T-helper 2 cell treated with Interferon-gamma antibody and Interleukin-4, amounts not matched to agents 100 ng/mL and 5 ng/mL, for 36 hours (primary cell): ENCODE data around the gene AGT. TPM values are rescaled to one million over a fixed set of nuclear protein-coding genes. Genes with fewer than 3 reads are reported as not detected.
"Not testable (repeated sequence)": the region's sequence is repeated elsewhere in the genome, so short reads cannot be mapped to it uniquely, and the experiment has no call there.

Source experiments
- intact Hi-C: fragments of 100-400 bp; cut with micrococcal nuclease; formaldehyde crosslinking; loops from one replicate; pipeline ENCODE4 v1.15.1; 2023
- total RNA-seq: library from RNA; stranded (reverse); gene quantifications from 2 replicates; pipeline ENCODE4 v1.2.3, GENCODE V29; 2022

AGT gene
- total RNA-seq, 1 donor from 2014 or later: not detected

DNA sequence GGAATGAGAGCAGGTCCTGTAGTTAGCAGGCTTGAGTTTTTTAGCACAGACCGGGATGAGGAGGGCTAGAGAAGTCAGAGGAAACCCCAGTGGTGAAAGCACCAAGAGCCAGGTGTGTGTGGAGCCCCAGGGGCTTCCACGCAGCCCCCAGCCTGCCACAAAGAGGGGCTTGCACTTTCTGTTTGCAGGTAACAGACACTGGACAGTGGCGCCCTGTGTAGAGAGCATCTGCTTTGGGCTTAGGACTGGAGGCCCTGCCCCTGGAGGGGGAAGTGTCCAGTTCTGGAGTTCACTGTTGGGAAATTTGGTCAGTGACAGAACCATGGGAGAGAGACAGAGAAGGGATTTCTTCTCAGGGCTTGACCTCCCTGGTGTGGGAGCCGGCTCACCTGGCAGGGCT, 19.5 kb downstream of the AGT start:
- intact Hi-C loops: no loop called here

DNA sequence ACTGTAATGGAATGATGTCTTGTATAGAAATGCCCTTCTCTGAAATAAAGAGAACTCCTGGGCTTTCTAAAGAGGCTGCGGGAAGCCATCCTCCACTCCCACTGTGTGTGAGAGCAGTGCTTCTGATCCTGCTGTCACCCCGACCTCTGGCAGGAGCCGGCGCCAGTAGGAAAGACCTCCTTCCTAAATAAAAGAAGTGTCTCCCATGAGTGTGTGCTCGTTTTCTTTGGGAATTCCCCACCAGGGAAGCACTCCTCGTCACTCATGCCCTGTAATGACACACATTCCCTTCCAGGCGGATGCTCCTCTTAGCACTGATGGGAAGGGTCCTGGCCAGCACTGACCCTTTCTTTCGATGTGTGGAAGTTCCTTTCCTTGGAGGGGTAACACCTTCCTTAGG, 20.1 kb downstream of the AGT start:
- intact Hi-C loops: no loop called here

DNA sequence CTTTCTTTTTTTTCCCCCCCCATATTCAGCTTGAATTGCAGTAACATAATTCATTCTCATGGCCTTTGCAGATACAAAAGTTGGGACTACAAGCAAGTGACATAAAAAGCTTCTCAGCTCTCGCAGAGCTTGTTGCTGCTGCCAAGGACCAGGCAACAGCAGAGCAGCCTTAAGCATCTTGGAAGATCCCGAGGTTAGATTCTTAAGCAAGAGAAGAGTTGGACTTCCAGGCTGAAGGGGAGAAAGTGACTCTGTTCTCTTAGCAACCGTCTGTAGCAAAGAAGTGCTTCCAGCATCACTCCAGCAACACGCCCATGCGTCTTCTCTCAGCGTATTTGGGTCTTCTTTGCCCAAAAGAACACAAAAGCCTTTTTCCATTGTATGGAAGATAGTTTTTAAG, 20.7 kb downstream of the AGT start:
- intact Hi-C loops: no loop called here

DNA sequence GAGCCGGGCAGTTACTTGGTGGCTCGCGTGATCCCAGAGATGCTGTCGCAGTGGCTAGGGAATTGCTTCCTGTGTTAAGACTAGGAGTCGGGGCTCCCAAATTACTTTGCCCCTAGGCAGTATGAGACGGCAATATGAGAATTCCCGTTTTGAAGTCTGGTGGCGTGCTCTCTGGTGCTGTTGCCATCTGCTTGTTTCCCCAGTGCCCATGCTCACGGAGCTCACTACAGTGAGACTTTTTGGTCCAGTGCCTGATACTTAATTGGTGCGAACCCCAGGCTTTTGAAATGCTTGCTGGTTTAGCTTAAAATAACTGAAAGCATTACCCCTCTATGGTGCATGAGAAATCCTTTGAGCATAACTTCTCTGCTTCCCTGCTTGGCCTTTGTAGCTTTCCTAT, 22.3 kb downstream of the AGT start:
- intact Hi-C loops: no loop called here

DNA sequence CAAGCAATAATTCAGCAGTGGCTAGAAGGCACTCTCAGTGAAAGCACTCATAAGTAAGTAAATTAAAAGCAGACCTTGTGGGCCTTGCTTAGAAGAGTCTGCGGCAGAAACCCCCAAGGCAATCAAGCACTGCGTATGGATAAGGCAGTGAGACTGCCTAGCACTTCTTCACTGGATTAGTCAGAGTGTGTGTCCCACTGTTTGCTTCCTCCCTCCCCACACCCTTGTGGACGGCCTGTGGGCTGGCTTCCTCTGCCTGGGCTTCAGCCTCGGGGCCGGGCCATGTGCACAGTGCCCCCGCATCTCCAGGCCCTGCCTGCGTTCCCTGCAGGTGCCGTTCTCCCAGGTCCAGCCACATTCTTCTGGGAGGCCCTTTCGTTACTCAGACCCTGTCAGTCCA, 23.8 kb downstream of the AGT start:
- intact Hi-C loops: no loop called here

DNA sequence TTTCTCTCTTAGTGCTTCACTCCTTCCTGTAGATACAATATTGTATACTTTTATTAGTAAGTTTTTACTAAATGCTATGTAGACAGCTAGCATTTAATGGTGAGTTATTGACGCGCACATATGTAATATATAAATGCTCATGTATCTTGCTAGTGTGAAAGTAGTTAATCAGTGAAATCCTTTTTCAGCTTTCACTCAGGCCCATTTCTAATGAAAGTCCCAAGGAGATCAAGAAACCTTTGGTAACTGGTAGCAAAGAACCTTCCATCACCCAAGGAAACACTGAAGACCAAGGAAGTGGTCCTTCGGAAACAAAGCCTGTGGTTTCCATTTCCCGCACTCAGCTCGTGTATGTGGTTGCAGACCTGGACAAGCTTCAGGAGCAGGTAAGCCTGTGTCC, 27.2 kb downstream of the AGT start:
- intact Hi-C loops: no loop called here

DNA sequence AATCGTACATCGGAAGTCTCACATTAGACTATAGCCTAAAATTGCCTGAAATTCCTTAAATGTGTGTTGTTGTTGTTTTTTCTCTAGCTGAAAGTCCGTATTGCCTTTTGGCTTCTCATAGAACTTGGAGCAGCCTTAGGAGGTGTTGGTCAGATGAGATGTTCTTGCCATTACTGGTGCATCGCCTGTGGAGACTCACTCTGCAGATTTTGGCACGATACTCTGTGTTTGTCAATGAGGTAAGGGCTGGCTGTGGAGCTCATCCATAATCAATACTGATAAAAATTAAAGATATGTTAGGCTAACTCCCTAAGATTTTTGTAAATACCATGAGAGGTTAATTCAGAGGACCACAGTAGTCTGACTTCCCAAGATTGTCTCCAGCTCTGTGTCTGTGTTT, 28.9 kb downstream of the AGT start:
- intact Hi-C loops: no loop called here

DNA sequence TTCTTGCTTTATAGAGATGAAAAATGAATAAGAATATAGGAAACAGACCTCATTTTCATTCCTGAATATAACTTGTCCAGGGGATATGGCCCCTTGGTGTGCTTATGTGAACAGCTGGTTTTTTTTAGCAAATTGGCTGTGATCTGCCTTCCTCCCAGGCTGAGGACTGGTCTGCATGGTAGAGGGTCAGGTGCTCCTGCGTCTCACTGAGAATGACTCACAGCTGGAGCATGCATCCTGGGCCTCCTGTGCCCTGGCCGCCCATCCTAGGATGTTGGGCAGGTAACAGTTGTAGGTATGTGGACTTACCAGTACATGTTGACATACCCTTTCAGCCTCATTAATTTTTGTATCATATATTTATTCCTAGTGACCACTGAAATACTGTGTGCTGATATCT, 29.8 kb downstream of the AGT start:
- intact Hi-C loops: no loop called here

DNA sequence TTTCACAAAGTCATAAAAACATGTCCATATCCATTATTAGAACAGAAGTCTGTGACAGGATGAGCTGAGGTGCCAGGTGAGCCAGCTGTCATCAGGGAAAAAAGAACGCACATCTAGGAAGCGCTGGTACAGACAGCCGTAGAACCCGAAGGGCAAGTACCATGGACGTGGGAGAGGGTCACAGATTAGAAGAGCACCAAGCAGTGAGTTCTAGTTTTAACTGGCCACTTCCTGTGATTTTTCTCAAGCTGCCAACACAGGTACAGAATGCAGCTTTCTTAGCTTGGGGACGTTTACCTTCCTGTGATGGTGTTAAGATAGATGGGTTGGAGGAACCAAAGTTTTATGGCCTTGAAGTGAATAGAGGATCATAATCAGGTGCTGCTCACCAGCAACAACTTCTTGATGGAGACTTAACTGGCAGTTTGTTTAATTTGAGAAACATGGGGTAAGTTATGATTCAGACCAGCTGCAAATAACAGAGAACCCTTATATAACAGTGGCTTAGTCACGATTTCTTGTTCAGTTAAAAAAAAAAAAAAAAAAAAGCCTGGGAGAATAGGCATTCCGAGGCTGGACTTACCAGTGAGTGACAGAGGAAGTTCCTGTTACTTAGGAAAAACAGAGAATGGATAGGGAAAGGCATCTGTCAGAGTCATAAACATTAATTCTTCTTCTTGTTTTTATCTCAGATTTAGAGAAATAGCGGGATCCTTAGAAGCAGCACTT, 30.9 kb downstream of the AGT start:
- intact Hi-C loops: no loop called here

DNA sequence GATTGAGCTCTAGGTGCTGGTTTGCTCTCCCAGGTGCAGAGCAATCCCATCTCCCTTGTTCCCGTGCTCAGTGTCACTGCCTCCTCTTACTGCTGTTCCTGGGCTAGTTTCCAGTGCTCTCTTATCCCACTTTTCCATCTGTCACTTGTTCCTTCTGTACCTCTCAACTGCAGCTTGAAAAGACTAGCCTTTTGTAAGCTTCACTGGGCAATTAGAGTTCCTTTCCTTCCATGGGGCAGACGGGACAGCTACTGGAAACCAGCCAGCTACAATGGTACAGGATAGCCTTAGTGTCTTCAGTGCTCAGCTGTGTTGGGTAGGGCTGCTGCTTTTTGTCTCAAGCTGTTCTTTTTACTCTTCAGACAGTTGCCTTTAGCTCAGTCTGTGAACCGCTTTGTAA, 31.6 kb downstream of the AGT start:
- intact Hi-C loops: no loop called here

DNA sequence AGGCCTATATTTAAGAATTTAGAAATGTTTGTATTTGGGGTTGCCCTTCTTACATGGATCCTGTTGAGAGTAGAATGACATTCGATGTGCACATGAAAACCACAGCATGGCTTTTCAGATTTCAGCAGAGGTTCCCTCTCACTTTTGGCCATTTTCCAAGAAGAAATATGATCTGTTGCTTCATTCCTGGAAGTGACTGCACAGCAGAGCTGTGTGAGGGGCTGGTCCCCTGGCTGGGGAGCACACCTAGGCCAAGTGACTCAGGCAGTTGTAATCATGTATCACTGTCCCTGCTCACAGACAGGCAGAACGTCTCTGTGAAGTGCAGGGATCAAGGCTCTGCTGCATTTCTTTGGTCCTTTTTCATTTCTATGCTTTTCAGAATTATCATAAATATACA, 32.3 kb downstream of the AGT start:
- intact Hi-C loops: no loop called here

DNA sequence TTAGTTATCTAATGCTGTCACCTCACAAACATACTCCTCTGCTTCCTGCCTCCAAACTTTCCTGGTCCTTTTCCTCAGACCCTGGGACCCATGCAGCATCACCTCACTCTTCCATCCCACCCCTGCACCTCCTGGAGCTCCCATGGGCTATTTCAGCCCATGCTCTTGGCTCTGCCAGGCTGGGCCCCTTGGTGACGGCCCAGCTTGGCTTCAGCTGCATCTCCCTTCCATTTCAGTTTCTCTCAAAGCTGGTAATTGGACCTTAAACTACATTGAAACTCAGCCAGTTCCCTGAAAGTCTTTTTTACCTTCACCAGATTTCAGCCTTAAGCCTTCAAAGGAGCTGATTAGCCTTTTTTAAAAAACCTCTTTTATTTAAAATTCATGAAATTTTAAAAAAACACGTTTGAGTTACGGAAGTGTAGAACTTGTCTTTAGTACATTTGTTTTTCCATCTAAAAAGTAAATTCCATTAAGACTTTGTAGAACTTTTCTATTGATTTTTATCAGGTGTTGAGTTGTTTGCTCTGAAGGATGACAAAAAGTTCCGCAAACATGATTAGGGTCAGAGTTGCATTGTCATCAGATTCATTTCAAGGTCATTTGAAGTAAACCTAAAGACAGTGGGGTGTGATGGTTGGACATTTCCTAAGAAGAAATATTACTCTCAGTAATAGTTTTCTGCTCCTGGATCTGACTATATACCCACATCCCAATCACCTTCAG, 33.5 kb downstream of the AGT start:
- intact Hi-C loops: no loop called here

DNA sequence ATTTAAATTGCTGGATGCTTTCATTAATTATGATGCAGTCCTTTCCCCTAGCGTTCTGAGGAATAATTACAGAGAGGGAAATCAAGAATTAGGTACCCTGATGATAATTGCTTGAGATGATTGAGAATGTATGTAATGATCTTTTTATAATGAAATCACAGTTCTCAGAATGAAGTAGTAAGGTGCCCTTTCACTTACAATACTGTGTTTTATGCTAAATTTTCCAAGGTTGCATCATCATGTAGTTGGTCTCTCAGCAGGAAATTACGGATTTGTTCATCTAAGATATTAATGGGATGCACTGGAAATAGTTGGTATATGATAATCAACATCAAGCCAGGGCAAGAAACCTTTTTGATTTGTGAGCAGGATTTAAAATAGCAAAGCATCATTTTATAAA, 34.1 kb downstream of the AGT start:
- intact Hi-C loops: no loop called here

DNA sequence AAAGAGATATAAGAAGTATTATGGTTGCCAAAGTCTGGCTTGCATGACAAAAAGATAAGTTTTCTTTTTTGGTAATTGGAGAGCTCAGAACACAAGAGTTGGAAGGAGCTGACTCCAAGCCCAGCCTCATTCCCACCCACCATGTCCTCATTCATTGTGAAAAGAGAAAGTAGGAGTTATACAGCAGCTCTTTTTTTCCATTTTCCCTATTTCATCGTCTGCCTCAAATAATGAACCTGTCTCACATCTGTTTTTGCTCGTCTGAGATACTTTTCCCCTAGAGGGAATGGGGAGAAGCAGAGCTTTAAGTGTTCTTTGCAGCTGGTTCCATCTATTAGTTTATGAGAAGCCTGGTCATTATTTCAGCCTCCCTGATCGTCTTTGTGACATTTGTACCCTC, 34.7 kb downstream of the AGT start:
- intact Hi-C loops: no loop called here

DNA sequence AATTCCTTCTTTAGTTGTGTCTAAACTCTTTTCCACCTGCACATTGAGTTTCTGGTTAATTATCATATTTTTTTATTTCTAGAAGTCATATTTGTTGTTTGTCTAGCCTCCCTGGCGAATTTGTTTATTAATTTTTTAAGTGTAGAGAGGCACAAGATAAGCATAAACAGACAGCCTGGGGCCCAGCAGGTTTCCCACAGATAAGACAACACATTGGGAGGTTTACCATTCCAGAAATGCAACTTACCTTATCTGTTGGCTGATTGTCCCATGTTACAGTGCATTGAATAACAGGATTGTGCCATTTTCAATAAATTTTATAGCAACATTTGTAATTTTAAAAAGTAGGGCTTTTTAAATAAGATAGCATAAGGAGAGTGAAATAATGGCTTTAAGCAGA, 36.7 kb downstream of the AGT start:
- intact Hi-C loops: no loop called here

DNA sequence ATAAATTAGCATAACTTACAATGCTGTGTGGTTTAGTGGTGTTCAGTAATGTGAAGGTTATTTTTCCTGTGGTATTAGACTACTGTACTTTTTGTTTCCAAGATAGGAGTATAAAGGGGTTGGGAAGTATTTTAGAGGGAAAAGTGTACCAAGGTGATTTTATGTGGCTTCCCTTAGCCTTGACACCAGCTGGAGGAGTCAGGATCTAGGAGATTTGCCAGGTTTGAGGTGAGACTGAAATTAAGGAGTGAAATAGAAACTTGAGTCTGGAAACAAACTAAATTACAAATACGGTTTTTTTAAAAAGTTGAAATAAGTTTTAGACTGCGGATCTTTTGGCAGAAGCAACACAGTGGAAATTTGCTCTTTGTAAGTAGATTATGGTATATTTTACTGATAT, 39.3 kb downstream of the AGT start:
- intact Hi-C loops: no loop called here

DNA sequence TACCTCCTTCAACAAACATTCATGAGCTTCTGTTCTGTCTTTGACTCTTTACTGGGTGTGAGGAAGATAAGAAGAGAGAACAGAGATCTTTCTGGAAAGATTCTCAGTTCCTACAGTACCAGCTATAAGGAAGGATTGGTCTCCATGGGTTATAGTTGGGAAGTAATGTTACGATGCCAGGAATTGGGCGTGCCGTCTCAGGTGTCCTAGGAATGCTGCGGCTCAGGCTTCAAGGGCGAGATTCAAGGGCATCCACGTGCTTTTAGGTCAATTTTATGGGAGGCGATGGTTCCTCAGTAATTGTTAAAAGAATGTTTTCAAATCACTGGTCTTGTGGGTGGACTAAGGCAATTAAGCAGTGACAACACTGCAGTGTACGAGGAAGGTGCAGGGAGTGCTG, 44.4 kb downstream of the AGT start:
- intact Hi-C loops: no loop called here

DNA sequence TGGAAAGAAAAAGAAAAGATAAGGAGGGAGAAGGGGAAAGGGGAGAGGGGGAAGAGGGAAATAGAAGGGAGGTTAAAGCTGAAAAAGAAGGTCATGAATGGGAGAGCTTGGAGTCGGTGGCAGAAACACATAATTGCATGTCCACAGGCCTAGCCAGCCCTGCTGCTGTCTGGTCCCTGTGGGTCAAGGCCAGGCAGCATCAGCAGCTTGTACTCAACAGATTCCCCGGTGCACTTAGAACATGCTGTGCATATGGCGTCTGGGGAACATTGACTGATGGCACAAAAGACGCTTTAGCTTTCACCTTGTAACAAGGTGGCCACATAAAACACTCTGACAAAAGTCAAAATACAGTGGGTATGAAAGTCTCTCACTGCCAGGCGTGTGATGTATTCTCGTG, 45.7 kb downstream of the AGT start:
- intact Hi-C loops: no loop called here

DNA sequence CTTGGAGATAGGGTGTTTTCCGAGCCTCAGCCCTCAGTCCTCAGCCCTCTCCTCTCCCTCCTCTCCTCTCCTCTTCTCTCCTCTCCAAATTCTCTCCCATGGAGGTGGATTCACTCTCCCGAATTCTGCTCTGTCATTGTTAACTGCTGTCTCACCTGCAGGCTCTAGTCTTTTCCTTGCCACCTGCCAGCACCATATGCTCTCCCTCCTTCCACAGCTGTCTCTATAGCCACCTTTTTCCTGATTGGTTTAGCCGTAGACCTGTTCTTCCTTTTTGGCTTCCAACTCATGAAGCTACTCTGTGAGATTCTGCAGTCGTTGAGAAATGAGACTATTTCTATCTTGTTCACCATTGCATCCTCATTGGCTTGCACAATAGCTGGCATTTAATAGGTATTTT, 51.9 kb downstream of the AGT start:
- intact Hi-C loops: no loop called here

DNA sequence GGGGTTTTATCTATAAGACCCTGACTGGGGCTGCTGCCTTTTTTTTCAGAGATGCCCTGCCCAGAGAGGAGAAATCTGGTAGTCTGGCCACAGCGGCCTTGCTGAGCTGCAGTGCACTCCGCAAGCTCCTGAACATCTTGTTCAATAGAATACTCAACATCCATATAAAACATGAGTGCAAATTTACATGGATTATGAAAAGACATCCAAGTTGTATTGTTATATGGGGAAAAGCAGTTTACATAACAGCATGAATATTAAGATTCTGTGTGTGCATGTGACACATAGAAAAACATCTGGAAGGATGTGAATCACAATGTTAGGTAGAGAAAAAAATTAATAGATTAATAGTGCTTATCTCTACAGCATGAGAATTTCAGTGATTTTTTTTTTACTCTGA, 55.2 kb downstream of the AGT start:
- intact Hi-C loops: no loop called here

DNA sequence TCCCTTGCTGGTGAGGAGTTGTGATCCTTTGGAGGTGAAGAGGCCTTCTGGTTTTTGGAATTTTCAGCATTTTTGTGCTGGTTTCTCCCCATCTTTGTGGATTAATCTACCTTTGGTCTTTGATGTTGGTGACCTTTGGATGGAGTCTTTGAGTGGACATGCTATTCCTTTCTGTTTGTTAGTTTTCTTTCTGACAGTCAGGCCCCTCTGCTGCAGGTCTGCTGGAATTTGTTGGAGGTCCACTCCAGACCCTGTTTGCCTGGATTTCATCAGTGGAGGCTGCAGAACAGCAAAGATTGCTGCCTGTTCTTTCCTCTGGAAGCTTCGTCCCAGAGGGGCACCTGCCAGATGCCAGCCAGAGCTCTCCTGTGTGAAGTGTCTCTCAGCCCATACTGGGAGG, 55.8 kb downstream of the AGT start:
- intact Hi-C loops: not testable (repeated sequence)

DNA sequence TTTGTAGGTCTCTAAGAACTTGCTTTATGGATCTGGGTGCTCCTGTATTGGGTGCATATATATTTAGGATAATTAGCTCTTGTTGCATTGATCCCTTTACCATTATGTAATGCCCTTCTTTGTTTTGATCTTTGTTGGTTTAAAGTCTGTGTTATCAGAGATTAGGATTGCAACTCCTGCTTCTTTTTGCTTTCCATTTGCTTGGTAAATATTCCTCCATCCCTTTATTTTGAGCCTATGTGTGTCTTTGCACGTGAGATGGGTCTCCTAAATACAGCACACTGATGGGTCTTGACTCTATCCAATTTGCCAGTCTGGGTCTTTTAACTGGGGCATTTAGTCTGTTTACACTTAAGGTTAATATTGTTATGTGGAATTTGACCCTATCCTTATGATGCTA, 57.2 kb downstream of the AGT start:
- intact Hi-C loops: not testable (repeated sequence)
